HepG2 (cell line): ENCODE measurements around the gene TRIM8. TPM values are rescaled to one million over a fixed set of nuclear protein-coding genes. Genes with fewer than 3 reads are reported as not detected.
A peak's percentile ranks its signal among the peaks of the same experiment; 100 is the strongest.

Experiments
- CBX1 ChIP-seq: IDR thresholded peaks from one replicate; pipeline ENCODE4 v1.6.1; 2016; ENCODE audit warnings: antibody characterized with exemption, low read depth
- CEBPB ChIP-seq: IDR thresholded peaks from 2 replicates; pipeline ENCODE4 v1.6.1; 2011; ENCODE audit warnings: low read depth, low read length, improper control_type of control experiment, borderline replicate concordance
- DR1 ChIP-seq: sonication (generic); formaldehyde crosslinking; IDR thresholded peaks from 2 replicates; pipeline ENCODE4 v1.8.0; 2021; ENCODE audit warnings: mild to moderate bottlenecking, missing genetic modification reagents, inconsistent platforms
- HIVEP1 ChIP-seq: sonication (generic); formaldehyde crosslinking; IDR thresholded peaks from 2 replicates; pipeline ENCODE4 v1.4.0; 2020; ENCODE audit warnings: mild to moderate bottlenecking, missing genetic modification reagents
- HNRNPL ChIP-seq: fragments of 200-400 bp; formaldehyde crosslinking; IDR thresholded peaks from 2 replicates; pipeline ENCODE4 v1.6.1; 2017; ENCODE audit warnings: mild to moderate bottlenecking, low read depth, low read length
- MIER2 ChIP-seq: IDR thresholded peaks from 2 replicates; pipeline ENCODE4 v1.6.1; 2016; ENCODE audit warnings: missing biosample characterization, missing genetic modification reagents
- NFYB ChIP-seq: sonication (generic); formaldehyde crosslinking; IDR thresholded peaks from 2 replicates; pipeline ENCODE4 v1.4.0; 2020; ENCODE audit warnings: missing genetic modification reagents
- PAWR ChIP-seq: sonication (generic); formaldehyde crosslinking; IDR thresholded peaks from 2 replicates; pipeline ENCODE4 v1.4.0; 2020; ENCODE audit warnings: missing genetic modification reagents, mild to moderate bottlenecking, borderline replicate concordance
- RARA ChIP-seq: IDR thresholded peaks from 2 replicates; pipeline ENCODE4 v1.6.1; 2016; ENCODE audit warnings: missing genetic modification reagents, missing compliant biosample characterization
- RFXANK ChIP-seq: IDR thresholded peaks from 2 replicates; pipeline ENCODE4 v1.6.1; 2016
- ZNF225 ChIP-seq: sonication (generic); formaldehyde crosslinking; IDR thresholded peaks from 2 replicates; pipeline ENCODE4 v1.4.0; 2020; ENCODE audit warnings: mild to moderate bottlenecking, missing genetic modification reagents
- ZNF350 ChIP-seq: sonication (generic); formaldehyde crosslinking; IDR thresholded peaks from 2 replicates; pipeline ENCODE4 v1.4.0; 2020; ENCODE audit warnings: mild to moderate bottlenecking, low read depth, missing genetic modification reagents, borderline replicate concordance
- ZNF607 ChIP-seq: sonication (generic); formaldehyde crosslinking; IDR thresholded peaks from 2 replicates; pipeline ENCODE4 v1.5.1; 2020; ENCODE audit warnings: missing genetic modification reagents, mild to moderate bottlenecking, borderline replicate concordance
- ZNF850 ChIP-seq: sonication (generic); formaldehyde crosslinking; conservative IDR thresholded peaks from 2 replicates; pipeline ENCODE4 v1.9.0; 2021; ENCODE audit warnings: mild to moderate bottlenecking, missing genetic modification reagents
- ZNF891 ChIP-seq: sonication (generic); formaldehyde crosslinking; IDR thresholded peaks from 2 replicates; pipeline ENCODE4 v1.5.0; 2020; ENCODE audit warnings: mild to moderate bottlenecking, missing genetic modification reagents
- polyA plus RNA-seq, 8 experiments: library from polyadenylated mRNA; depleted of rRNA in 3 of 8; stranded (reverse) in 7 of 8; unstranded in 1 of 8; fragments of >200 nt; fragmentation: Illumina TruSeq in 4 of 8; extraction: Trizol in 4 of 8; gene quantifications; 2 replicates each; pipeline versions ENCODE4 v1.2.1 to v1.2.3, GENCODE V29; 2011 to 2016; ENCODE audit warnings: low read depth in 4 of 8, missing spikeins in 1 of 8, mixed read lengths in 1 of 8; ENCODE audit not compliant: insufficient read depth in 1 of 8
- total RNA-seq, 5 experiments: library from RNA; depleted of rRNA; stranded (reverse); fragments of >200 nt; fragmentation: Illumina TruSeq; extraction: Trizol; gene quantifications; 2 replicates each; pipeline ENCODE4 v1.2.3, GENCODE V29; 2016; ENCODE audit warnings: low read depth in 1 of 5
- TF ChIP-seq, protein P1 (sequence below): sonication (generic); formaldehyde crosslinking; IDR thresholded peaks from 2 replicates; pipeline ENCODE4 v1.5.0; 2020; ENCODE audit warnings: mild to moderate bottlenecking, missing genetic modification reagents, borderline replicate concordance
- TF ChIP-seq, protein P2 (sequence below): sonication (generic); formaldehyde crosslinking; IDR thresholded peaks from 2 replicates; pipeline ENCODE4 v1.4.0; 2020; ENCODE audit warnings: missing genetic modification reagents
- TF ChIP-seq, protein P3 (sequence below): sonication (generic); formaldehyde crosslinking; IDR thresholded peaks from 2 replicates; pipeline ENCODE4 v1.4.0; 2020; ENCODE audit warnings: missing genetic modification reagents

TRIM8 gene
- total and polyA plus RNA-seq, 2 of the 13 experiments (the other 11 are each of a cell fraction or from before 2014, with no cell fraction given), result 38.9 to 66.5 TPM

DNA sequence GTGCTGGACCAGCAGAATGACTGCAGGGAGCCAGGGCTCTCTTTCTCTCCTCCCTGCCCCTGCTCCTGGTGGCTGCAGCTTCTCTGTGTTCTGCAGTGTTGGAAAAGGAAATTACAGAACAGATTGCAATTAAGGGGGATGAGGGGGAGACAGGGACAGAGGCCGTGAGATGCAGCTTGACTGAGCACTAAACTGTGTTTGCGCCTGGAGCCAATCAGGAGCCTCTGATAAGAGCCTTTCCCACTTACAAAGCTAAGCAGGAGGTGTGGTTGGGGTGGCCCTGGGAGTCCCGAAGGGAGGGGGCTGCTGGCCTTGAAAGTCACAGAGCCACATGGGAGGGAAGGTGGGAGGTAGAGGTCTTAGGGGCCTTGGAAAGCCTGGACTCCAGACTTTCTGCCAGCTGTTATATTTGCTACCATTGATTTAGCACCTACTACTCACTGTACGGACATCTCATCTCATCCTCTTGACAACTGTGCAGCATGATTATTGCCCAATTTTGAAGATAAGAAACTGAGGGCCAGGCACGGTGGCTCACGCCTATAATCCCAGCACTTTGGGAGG is 26.7 kb downstream of the TRIM8 start (continued):
- TF ChIP-seq MIER2 (CRISPR knock-in tag) (no peak), HNRNPL (no peak), DR1 (CRISPR knock-in tag) (no peak), HIVEP1 (CRISPR knock-in tag) (peak; percentile 93), ZNF607 (no peak), RARA (CRISPR knock-in tag) (0 out of 2 replicates have a peak, but pooled peaks have one; percentile 8), CEBPB (peak; percentile 26; the same call in 1 of the 2 replicates), CBX1 (no peak), PAWR (CRISPR knock-in tag) (no peak), ZNF225 (no peak), ZNF891 (CRISPR knock-in tag) (no peak), NFYB (CRISPR knock-in tag) (peak; percentile 25), ZNF850 (CRISPR knock-in tag) (no peak), ZNF350 (peak; percentile 24; the same call in 1 of the 2 replicates), RFXANK (CRISPR knock-in tag) (no peak)
- TF ChIP-seq, protein P1, sequence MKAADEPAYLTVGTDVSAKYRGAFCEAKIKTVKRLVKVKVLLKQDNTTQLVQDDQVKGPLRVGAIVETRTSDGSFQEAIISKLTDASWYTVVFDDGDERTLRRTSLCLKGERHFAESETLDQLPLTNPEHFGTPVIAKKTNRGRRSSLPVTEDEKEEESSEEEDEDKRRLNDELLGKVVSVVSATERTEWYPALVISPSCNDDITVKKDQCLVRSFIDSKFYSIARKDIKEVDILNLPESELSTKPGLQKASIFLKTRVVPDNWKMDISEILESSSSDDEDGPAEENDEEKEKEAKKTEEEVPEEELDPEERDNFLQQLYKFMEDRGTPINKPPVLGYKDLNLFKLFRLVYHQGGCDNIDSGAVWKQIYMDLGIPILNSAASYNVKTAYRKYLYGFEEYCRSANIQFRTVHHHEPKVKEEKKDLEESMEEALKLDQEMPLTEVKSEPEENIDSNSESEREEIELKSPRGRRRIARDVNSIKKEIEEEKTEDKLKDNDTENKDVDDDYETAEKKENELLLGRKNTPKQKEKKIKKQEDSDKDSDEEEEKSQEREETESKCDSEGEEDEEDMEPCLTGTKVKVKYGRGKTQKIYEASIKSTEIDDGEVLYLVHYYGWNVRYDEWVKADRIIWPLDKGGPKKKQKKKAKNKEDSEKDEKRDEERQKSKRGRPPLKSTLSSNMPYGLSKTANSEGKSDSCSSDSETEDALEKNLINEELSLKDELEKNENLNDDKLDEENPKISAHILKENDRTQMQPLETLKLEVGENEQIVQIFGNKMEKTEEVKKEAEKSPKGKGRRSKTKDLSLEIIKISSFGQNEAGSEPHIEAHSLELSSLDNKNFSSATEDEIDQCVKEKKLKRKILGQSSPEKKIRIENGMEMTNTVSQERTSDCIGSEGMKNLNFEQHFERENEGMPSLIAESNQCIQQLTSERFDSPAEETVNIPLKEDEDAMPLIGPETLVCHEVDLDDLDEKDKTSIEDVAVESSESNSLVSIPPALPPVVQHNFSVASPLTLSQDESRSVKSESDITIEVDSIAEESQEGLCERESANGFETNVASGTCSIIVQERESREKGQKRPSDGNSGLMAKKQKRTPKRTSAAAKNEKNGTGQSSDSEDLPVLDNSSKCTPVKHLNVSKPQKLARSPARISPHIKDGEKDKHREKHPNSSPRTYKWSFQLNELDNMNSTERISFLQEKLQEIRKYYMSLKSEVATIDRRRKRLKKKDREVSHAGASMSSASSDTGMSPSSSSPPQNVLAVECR (CRISPR knock-in tag), result 0 out of 2 replicates have a peak, but pooled peaks have one; percentile 22
- TF ChIP-seq, protein P2, sequence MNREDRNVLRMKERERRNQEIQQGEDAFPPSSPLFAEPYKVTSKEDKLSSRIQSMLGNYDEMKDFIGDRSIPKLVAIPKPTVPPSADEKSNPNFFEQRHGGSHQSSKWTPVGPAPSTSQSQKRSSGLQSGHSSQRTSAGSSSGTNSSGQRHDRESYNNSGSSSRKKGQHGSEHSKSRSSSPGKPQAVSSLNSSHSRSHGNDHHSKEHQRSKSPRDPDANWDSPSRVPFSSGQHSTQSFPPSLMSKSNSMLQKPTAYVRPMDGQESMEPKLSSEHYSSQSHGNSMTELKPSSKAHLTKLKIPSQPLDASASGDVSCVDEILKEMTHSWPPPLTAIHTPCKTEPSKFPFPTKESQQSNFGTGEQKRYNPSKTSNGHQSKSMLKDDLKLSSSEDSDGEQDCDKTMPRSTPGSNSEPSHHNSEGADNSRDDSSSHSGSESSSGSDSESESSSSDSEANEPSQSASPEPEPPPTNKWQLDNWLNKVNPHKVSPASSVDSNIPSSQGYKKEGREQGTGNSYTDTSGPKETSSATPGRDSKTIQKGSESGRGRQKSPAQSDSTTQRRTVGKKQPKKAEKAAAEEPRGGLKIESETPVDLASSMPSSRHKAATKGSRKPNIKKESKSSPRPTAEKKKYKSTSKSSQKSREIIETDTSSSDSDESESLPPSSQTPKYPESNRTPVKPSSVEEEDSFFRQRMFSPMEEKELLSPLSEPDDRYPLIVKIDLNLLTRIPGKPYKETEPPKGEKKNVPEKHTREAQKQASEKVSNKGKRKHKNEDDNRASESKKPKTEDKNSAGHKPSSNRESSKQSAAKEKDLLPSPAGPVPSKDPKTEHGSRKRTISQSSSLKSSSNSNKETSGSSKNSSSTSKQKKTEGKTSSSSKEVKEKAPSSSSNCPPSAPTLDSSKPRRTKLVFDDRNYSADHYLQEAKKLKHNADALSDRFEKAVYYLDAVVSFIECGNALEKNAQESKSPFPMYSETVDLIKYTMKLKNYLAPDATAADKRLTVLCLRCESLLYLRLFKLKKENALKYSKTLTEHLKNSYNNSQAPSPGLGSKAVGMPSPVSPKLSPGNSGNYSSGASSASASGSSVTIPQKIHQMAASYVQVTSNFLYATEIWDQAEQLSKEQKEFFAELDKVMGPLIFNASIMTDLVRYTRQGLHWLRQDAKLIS, result no peak
- TF ChIP-seq, protein P3, sequence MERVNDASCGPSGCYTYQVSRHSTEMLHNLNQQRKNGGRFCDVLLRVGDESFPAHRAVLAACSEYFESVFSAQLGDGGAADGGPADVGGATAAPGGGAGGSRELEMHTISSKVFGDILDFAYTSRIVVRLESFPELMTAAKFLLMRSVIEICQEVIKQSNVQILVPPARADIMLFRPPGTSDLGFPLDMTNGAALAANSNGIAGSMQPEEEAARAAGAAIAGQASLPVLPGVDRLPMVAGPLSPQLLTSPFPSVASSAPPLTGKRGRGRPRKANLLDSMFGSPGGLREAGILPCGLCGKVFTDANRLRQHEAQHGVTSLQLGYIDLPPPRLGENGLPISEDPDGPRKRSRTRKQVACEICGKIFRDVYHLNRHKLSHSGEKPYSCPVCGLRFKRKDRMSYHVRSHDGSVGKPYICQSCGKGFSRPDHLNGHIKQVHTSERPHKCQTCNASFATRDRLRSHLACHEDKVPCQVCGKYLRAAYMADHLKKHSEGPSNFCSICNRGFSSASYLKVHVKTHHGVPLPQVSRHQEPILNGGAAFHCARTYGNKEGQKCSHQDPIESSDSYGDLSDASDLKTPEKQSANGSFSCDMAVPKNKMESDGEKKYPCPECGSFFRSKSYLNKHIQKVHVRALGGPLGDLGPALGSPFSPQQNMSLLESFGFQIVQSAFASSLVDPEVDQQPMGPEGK (CRISPR knock-in tag), result no peak
